HFF-Myc (cell line): ENCODE measurements around the gene SMARCAD1.

ENCODE experiments used
- DNase-seq: peaks from one replicate; pipeline ENCODE4 v3.0.0-alpha.2; 2011; ENCODE audit warnings: low read depth; ENCODE audit errors: extremely low read depth
- H3K4me3 ChIP-seq: replicated peaks from 2 replicates; pipeline ENCODE4 v1.5.1; 2011; ENCODE audit warnings: low read depth, mild to moderate bottlenecking, control low read depth, low read length
- TF ChIP-seq, protein P1 (sequence below): IDR thresholded peaks from 2 replicates; pipeline ENCODE4 v1.5.1; 2012; ENCODE audit warnings: mild to moderate bottlenecking, low read depth, low read length, control low read depth; ENCODE audit errors: missing control alignments

The SMARCAD1 gene, protein sequence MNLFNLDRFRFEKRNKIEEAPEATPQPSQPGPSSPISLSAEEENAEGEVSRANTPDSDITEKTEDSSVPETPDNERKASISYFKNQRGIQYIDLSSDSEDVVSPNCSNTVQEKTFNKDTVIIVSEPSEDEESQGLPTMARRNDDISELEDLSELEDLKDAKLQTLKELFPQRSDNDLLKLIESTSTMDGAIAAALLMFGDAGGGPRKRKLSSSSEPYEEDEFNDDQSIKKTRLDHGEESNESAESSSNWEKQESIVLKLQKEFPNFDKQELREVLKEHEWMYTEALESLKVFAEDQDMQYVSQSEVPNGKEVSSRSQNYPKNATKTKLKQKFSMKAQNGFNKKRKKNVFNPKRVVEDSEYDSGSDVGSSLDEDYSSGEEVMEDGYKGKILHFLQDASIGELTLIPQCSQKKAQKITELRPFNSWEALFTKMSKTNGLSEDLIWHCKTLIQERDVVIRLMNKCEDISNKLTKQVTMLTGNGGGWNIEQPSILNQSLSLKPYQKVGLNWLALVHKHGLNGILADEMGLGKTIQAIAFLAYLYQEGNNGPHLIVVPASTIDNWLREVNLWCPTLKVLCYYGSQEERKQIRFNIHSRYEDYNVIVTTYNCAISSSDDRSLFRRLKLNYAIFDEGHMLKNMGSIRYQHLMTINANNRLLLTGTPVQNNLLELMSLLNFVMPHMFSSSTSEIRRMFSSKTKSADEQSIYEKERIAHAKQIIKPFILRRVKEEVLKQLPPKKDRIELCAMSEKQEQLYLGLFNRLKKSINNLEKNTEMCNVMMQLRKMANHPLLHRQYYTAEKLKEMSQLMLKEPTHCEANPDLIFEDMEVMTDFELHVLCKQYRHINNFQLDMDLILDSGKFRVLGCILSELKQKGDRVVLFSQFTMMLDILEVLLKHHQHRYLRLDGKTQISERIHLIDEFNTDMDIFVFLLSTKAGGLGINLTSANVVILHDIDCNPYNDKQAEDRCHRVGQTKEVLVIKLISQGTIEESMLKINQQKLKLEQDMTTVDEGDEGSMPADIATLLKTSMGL

DNA sequence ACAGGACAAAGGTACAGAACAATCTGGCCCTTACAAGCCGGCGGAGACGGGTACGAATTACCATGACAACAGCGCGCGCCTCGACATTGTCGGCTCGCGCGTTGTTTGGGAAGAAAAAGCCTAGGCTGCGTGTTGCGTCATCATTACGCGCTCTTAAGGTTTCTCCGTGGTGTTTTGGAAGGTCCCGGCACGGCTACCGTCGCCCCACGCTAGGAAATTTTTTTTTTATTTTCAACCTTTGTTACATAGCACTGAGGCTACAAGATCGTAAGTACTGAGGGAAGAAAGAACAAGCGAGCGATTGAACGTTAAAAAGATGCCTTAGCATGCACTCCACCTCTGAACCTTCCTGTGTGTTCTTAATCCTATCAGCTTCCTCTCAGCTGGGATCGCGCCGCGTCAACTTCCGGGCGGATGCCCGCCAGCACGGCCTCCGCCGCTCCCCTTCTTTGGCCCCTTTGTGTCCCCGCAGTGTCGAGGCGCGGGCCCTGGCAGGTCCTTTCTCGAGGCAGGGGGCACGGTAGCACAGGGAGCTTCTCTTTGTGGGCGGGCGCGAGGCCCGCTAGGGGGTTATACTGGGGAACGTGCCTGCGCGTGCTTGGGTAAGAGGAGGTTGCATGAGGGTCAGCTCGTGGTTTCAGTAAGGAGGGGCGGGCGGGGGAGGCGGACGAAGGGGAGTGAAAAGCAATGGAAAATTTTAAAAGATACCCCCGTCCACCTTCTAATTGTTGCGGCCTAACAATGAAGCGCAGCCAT is at the start of gene SMARCAD1:
Gene SMARCAD1, plus strand, starts transcription at position 397 of the 756 bp plus-strand sequence. CDS start 530 bp downstream, outside the sequence.
- DNase-seq = peak; percentile 86
- TF ChIP-seq, protein P1, sequence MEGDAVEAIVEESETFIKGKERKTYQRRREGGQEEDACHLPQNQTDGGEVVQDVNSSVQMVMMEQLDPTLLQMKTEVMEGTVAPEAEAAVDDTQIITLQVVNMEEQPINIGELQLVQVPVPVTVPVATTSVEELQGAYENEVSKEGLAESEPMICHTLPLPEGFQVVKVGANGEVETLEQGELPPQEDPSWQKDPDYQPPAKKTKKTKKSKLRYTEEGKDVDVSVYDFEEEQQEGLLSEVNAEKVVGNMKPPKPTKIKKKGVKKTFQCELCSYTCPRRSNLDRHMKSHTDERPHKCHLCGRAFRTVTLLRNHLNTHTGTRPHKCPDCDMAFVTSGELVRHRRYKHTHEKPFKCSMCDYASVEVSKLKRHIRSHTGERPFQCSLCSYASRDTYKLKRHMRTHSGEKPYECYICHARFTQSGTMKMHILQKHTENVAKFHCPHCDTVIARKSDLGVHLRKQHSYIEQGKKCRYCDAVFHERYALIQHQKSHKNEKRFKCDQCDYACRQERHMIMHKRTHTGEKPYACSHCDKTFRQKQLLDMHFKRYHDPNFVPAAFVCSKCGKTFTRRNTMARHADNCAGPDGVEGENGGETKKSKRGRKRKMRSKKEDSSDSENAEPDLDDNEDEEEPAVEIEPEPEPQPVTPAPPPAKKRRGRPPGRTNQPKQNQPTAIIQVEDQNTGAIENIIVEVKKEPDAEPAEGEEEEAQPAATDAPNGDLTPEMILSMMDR = no peak
- peak within 1 kb of the TSS; percentile 75 for H3K4me3 ChIP-seq

DNA sequence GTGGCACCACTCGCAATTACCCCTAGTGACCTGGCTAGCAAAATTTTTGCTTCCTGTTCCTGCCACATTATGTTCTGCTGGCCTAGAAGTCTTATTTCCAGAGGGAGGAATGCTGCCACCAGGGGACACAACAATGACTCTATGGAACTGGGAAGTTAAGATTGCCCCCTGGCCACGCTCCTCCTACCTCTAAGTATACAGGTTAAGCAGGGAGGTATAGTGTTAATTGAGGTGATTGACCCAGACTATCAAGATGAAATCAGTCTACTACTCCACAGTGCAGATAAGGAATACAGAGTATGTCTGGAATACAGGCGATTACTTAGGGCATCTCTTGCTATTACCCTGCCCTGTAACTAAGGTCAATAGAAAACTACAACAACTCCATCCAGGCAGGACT is 48.8 kb upstream of the SMARCAD1 start:
- TF ChIP-seq, protein P1 = no peak
- no peak for DNase-seq
- no peak overlapping the region for H3K4me3 ChIP-seq

GRCh38 chr4:94159790-94160189 is 47.9 kb upstream of the SMARCAD1 start:
- DNase-seq = no peak
- no peak overlapping the region for H3K4me3 ChIP-seq
- TF ChIP-seq, protein P1 = no peak

DNA sequence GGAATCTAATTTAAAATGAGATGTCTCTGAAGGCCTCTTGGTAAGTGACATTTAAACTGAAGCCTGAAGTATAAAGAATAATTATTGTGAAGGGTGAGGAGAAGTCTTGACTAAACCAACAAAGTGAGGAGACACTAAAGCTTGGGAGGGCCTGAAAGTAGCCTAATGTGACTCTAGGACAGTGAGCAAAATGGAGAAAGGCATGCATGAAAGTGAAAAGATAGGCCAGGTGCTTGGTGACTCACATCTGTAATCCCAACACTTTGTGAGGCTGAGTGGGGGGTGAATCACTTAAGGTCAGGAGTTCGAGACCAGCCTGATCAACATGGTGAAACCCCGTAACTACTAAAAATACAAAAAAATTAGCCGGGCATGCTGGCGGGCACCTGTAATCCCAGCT is 46.9 kb upstream of the SMARCAD1 start:
- H3K4me3 ChIP-seq = no peak overlapping the region
- peak; percentile 1 for DNase-seq
- TF ChIP-seq, protein P1 = no peak

DNA sequence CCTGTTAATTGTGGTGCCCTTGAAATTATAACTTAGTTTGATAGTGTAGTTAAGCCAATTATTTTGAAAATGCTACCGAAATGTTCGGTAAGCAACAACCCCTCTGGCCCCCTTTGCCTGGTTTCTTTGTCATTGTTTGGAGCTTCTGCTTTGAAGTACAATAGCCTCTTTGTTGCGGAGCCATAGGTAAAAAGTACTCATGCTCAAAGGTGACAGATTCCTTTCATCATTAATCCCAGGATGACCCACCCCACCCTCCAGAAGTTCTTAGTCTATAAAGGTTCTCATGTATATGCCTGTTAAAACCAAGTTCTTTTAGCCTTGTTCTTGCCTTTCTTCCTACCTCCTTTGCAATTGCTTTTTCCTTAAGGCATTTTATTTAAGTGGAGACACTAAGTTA is 42.4 kb upstream of the SMARCAD1 start:
- H3K4me3 ChIP-seq = no peak overlapping the region
- TF ChIP-seq, protein P1 = no peak
- no peak for DNase-seq

- TF ChIP-seq, protein P1 = no peak
- no peak for DNase-seq
Measured at GRCh38 chr4:94168321-94168720, 39.3 kb upstream of the SMARCAD1 start.

More at GRCh38 chr4:94168321-94168720, 39.3 kb upstream of the SMARCAD1 start:
- H3K4me3 ChIP-seq = no peak overlapping the region
